ENCODE data around the gene FNDC3A.

FNDC3A gene

GRCh38 chr13:49165798-49166752 lies 190.4 kb downstream of the FNDC3A start:
- DNase-seq = no peak

GRCh38 chr13:49171359-49171758 lies 195.6 kb downstream of the FNDC3A start:
- DNase-seq = no peak

- no peak for DNase-seq
Measured at GRCh38 chr13:49183672-49184325, 208.1 kb downstream of the FNDC3A start.

DNA sequence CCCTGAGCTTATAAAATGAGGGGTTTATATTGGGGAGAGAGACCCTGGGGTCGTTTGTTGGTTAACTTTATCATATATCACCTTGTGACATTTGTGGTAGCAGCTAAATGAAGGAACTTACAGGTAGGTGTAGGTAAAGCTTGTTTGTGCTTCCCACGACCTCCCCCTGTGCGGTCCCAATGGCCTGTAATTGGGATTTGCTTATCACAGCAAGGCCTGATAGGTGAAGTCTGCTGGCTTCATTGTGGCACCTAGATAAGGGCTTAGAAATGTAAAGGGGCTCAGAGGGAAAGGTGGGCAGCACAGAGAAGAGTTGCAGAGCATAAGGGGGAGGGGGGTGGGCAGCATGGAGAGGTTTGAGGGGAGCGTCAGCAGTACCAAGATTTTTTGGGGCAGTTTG lies 208.9 kb downstream of the FNDC3A start:
- DNase-seq = no peak

GRCh38 chr13:49185264-49185663 lies 209.6 kb downstream of the FNDC3A start:
- no peak for DNase-seq

DNA sequence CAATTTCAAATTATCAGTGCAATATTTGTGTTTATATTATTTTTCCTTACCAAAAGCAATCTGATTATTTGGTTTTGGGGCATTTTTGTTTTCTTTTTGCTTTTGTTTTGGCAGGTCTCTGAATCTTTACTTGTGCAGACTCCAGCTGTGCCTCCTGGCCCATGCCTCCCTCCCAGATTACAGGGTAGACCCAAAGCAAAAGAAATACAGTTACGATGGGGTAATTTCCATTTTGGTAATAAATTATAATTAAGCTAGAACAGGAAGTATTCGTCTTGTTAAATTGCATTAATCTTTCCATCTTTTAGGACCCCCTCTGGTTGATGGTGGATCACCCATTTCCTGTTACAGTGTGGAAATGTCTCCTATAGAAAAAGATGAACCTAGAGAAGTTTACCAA lies 215.2 kb downstream of the FNDC3A start:
- no peak for DNase-seq

GRCh38 chr13:49206641-49207040 lies 230.9 kb downstream of the FNDC3A start:
- DNase-seq = no peak

GRCh38 chr13:49208619-49209018 lies 232.9 kb downstream of the FNDC3A start:
- DNase-seq = no peak

GRCh38 chr13:49210114-49210513 lies 234.4 kb downstream of the FNDC3A start:
- DNase-seq = no peak

DNA sequence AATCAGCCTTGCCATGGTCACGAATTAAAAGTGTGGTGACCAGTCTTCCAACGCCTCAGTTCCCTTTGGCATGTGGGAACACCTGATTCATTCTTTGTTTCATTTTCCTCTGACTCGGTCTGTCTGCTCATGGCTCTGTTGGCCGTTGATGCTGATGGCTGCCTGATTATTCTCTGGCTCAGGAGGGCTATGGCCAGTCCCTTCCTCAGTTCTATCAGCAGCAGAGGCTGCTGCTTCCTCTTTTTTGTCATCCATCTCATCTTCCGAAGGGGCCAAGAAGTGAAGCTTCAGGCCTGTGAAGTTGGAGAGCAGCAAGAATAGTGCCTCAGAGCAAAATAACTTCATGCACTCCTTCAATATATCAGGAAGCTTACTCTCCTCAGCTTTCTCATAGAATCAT lies 235.0 kb downstream of the FNDC3A start:
- DNase-seq = no peak

GRCh38 chr13:49213539-49213938 lies 237.8 kb downstream of the FNDC3A start:
- DNase-seq = no peak

DNA sequence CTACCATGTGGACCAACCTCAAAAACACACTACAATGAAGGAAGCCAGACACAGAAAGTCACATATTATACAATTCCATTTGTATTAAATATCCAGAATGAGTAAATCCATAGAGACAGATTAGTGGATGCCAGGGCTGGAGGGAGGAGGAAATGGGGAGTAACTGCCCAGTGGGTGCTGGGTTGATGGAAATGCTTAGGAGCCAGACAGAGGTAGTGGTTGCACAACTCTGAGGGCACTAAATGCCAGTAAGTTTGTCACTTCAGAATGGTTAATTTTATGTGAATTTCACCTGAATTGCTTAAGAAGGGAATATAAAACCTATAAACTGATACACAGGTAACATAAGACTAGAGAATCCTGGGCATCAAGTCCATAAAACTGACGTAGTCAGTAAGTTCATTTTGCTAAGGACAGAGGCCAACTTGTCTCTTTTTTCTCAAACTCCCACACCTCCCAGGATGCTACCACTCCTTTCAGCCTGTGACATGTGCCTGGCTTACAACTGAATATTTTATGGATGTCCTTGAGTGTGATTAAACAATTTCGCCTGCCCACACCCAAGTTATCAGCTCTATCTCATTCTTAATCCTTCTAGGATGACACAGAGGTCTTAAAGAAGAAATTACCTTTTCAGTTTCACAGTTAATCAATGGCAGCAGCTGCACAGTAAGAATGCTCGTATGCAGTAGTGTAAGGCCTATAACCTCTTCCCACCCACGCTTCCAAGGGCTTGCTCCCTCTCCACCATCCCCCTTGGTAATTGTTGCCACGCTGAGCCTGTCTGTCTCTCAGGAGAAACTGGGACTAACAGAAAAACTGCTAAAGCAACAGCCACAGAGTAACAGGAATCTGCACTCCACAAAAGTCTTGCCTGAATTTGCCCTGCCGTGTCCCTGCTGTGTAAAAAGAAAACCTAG lies 238.5 kb downstream of the FNDC3A start:
- no peak for DNase-seq

- DNase-seq = no peak
Measured at GRCh38 chr13:49214917-49215376, 239.2 kb downstream of the FNDC3A start.

DNA sequence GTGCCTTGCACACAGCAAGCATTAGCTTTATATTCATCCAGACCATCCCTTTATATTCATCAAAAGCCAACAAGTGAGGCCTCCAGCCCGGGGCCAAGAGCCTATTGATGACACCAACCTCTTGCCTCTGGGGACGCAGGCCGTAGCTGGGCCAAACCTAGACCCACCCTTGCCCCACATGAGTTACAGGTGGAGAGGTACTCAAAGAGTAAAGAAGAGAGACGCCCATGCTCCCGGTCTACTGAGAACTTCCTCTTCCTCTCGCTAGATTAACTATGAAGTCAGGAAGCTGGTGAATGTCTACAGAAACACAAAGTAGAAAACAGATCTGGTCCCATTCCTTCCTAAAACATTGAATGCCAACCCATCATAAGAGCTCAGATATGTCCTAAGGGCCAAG lies 240.6 kb downstream of the FNDC3A start:
- DNase-seq = no peak

- DNase-seq = no peak
Measured at GRCh38 chr13:49217962-49218492, 242.3 kb downstream of the FNDC3A start.

GRCh38 chr13:49218493-49219051 lies 242.9 kb downstream of the FNDC3A start:
- DNase-seq = no peak

DNA sequence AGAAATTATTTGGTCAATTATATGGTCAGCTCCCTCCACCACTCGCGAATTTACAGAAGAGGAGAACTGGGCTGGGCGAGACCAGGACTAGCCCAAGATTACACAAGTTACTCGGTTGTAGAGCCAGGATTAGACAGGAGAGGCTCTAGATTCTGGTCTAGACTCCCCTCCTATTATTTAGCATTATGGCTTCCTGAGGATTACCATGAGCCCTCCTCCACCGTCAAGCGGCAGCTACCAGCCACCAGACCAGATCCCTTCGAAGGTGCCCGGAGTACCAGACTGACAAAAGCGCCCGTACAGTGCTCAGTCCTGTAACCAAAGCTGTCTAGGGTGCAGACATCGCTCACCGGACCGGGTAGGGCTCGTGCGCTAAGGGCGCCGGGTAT lies 243.9 kb downstream of the FNDC3A start:
- DNase-seq = no peak

GRCh38 chr13:49220036-49220855 lies 244.5 kb downstream of the FNDC3A start, which contains the start of gene MLNR:
MLNR (plus strand) TSS chr13:49220338; CDS start chr13:49220338, 0 bp downstream.
- no peak for DNase-seq

DNA sequence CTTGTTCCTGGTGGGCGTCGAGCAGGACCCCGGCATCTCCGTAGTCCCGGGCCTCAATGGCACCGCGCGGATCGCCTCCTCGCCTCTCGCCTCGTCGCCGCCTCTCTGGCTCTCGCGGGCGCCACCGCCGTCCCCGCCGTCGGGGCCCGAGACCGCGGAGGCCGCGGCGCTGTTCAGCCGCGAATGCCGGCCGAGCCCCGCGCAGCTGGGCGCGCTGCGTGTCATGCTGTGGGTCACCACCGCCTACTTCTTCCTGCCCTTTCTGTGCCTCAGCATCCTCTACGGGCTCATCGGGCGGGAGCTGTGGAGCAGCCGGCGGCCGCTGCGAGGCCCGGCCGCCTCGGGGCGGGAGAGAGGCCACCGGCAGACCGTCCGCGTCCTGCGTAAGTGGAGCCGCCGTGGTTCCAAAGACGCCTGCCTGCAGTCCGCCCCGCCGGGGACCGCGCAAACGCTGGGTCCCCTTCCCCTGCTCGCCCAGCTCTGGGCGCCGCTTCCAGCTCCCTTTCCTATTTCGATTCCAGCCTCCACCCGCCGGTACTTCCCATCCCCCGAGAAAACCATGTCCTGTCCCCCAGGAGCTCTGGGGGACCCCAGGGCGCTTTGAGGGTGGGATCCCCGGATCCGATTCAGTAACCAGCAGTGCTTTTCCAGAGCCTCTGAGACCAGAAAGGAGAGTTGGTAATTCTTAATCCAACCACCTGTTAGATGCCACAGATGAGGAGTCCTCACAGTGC lies 245.3 kb downstream of the FNDC3A start:
- no peak for DNase-seq

DNA sequence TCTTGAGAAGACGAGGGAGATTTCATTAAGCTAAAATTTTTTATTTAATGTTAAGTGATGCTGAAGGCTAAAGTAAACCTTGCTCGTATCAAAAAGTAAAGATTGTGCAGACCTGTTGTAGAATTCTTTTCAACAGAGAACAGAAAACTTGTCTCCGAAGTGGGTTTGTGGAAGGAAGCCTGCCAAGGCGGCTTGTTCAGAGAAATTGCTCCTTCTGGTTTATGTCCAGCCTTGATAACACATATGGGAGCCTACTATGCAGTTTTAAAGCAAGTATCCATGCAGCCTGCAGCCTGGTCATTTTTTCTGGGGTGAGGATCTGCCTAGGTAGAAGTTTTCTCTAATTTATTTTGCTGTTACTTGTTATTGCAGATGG lies 245.9 kb downstream of the FNDC3A start:
- DNase-seq = no peak

Measured in NCI-H1417 treated with DMSO at 0.1 percent for 48 hours (cell line).